GF-D8 (cell line): ENCODE data around the gene AARSD1.
"Not testable (repeated sequence)": the region's sequence is repeated elsewhere in the genome, so short reads cannot be mapped to it uniquely, and the experiment has no call there.

Experiments used
- DNase-seq: peaks from one replicate; lab custom pipeline; 2025; lab: John Stamatoyannopoulos, UW

Gene AARSD1

GRCh38 chr17:42920106-42920900 is 44.0 kb downstream of the AARSD1 start:
- DNase-seq: no peak

- DNase-seq: not testable (repeated sequence)
Measured at GRCh38 chr17:42919522-42920077, 44.7 kb downstream of the AARSD1 start.

GRCh38 chr17:42918902-42919521 is 45.2 kb downstream of the AARSD1 start:
- no peak for DNase-seq

GRCh38 chr17:42917236-42917603 is 47.0 kb downstream of the AARSD1 start:
- DNase-seq: no peak

- DNase-seq: not testable (repeated sequence)
Measured at GRCh38 chr17:42916388-42917235, 47.6 kb downstream of the AARSD1 start.

GRCh38 chr17:42915288-42915687 is 49.0 kb downstream of the AARSD1 start:
- not testable (repeated sequence) for DNase-seq

GRCh38 chr17:42913981-42914617 is 50.2 kb downstream of the AARSD1 start:
- DNase-seq: no peak

GRCh38 chr17:42913522-42913921 is 50.7 kb downstream of the AARSD1 start:
- DNase-seq: no peak

- no peak for DNase-seq
Measured at GRCh38 chr17:42908872-42909700, 55.2 kb downstream of the AARSD1 start.

GRCh38 chr17:42906772-42907446 is 57.3 kb downstream of the AARSD1 start:
- DNase-seq: no peak

- DNase-seq: no peak
Measured at GRCh38 chr17:42904110-42904469, 60.2 kb downstream of the AARSD1 start.

- DNase-seq: no peak
Measured at GRCh38 chr17:42901535-42902229, 62.6 kb downstream of the AARSD1 start.
